NCI-H2227 (cell line): ENCODE results near the gene MFSD8.
"Not testable (repeated sequence)": the region's sequence is repeated elsewhere in the genome, so short reads cannot be mapped to it uniquely, and the experiment has no call there.

Source experiments
- DNase-seq: peaks from one replicate; lab custom pipeline; 2025; ENCODE audit not compliant: unreplicated experiment; lab: John Stamatoyannopoulos, UW

MFSD8 gene, protein sequence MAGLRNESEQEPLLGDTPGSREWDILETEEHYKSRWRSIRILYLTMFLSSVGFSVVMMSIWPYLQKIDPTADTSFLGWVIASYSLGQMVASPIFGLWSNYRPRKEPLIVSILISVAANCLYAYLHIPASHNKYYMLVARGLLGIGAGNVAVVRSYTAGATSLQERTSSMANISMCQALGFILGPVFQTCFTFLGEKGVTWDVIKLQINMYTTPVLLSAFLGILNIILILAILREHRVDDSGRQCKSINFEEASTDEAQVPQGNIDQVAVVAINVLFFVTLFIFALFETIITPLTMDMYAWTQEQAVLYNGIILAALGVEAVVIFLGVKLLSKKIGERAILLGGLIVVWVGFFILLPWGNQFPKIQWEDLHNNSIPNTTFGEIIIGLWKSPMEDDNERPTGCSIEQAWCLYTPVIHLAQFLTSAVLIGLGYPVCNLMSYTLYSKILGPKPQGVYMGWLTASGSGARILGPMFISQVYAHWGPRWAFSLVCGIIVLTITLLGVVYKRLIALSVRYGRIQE

DNA sequence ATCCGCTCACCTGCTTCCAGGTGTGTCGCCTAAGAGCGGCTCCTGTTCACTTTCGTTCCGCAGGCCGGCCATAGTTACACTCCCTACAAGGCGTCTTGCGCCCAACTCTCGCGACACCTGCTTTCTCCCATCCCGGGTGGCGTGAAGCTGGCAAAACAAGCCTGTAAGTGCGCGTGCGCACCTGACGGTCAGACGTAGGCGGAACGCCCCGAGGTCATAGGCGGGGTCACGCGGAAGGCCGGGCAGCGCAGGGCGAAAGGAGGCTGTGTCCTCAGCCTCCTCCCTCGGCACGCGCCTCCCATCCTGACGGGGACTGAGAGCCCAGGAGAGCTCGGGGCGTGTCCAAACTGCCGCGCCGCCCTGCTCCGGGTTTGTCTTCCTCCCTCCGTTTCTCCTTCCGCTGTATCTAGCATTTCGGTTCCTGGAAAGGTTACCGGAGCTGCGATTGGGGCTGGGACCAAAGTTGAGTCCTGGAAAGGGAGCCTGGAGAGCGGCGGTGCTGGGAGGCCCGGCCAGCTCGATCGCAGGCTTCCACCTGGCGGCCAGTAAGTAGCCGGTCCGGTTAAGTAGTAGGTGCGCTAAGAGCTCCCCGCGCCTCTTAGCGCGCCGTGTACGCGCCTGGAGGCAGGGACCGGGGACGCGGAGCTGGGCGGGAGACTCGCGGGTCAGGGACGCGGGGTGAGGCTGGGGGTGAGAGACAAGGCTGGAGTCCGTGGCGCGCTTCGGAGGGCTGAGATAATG lies at the start of gene MFSD8, which contains the start of gene ABHD18:
Gene MFSD8, minus strand, starts transcription at position 112 of the 741 bp plus-strand sequence. Its CDS starts 40 bp downstream, at position 72.
Gene ABHD18, plus strand, starts transcription at position 345 of the 741 bp plus-strand sequence. CDS start 17,550 bp downstream, outside the sequence.
- DNase-seq = peak; percentile 97

DNA sequence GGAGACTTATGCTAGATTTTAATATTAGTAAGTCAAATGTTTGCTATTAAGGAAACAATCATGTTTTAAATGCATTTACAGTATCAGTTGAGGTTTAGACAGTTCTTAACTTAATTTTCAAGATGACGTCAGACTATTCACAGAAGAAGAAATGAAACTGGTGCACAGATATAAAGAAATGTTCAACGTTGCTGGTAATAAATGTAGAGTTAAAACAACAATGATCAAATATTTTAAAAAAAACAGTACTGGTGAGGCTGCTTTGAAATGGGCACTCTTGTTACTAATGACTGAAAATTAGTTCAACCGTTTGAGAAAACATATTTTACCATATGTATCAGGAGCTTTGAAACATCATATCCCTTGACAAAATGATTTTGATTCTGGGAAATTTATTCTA lies 44.5 kb upstream of the MFSD8 start:
- DNase-seq = no peak

GRCh38 chr4:128006592-128006991 lies 41.6 kb upstream of the MFSD8 start:
- DNase-seq = no peak

GRCh38 chr4:127997534-127998388 lies 32.8 kb upstream of the MFSD8 start:
- no peak for DNase-seq

DNA sequence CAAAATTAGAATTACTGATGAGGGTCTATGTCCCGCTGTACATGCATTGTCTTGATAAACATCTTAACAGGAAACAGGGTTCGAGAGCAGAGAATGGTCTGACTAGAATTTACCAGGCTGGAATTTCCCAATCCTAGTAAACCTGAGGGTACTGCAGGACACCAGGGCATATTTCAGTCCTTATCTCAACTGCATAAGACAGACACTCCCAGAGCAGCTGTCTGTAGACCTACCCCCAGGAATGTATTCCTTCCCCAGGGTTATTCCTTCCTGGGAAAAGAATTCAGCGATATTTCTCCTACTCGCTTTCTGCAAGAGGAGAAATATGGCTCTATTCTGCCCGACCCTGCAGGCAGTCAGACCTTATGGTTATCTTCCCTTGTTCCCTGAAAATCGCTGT lies 31.5 kb upstream of the MFSD8 start:
- DNase-seq = not testable (repeated sequence)

DNA sequence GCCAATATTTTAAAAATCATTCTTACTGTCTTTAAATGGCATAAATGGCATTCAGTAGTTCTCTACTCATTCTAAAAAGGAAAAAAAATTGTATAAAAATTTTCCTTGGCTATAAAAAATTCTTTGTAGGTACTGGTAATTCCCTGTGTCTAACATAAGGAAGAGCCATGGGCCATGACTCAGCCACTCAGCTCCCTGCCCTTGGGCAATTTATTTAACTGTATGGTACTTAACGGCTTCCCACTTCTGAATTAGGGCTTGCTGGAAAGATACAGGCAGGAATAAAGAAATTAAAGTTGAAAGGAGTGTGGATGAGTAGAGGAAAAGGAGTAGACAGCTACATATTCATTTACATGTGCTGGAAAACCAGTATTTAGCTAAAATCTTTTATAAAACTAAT lies 30.8 kb upstream of the MFSD8 start:
- no peak for DNase-seq

DNA sequence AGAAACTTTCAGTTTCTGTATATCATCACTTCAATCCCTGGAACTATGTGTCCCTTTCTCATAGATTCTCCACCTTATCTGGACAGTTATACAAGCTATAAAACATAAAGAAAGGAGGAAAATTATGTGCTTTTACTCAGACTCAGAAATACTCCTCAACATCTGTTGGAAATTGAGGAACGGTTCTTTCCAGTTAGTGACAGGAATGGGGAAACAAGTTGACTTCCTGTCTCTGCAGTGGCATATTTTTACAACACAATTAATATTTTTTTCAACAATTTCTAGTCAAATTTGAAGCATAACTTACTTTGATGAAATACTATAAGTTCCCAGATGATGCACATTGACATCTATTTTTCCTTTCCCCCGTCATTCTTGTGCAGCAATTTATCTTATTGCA lies 28.2 kb upstream of the MFSD8 start:
- DNase-seq = no peak

GRCh38 chr4:127988638-127989037 lies 23.7 kb upstream of the MFSD8 start:
- DNase-seq = no peak

DNA sequence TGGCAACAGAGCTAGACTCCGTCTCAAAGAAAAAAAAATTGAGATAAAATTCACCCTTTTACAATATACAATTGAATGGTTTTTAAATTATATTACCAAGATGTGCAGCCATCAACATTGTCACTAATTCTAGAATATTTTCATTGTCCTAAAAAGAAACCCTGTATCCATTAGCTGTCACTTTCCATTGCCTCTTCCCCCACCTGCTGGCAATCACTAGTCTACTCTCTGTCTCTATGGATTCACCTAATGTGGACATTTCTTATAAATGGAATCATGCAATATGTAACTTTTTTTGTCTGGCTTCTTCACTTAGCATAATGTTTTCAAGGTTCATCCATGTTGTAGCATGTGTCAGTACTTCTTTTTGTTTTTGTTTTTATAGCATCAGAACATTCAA lies 21.0 kb upstream of the MFSD8 start:
- no peak for DNase-seq

GRCh38 chr4:127982445-127982844 lies 17.5 kb upstream of the MFSD8 start:
- DNase-seq = no peak

DNA sequence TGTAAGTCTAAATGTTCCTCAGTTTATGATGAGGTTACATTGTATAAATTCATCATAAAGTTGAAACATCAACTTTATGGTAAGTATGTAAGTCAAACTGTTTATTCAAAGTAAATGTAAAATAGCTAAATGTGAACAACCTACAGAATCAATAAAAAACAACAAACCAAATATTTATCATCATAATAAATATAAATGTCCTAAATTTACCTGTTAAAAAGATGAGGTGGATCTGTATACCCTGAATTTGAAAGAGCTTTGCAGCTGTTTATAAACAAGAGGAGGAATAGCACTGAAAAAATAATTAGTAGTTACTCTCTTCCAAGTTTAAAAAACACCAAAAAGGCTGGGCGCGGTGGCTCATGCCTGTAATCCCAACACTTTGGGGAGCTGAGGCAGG lies 14.0 kb upstream of the MFSD8 start:
- DNase-seq = no peak

- no peak for DNase-seq
These were observed 10.3 kb upstream of the MFSD8 start for GRCh38 chr4:127975121-127975770.

DNA sequence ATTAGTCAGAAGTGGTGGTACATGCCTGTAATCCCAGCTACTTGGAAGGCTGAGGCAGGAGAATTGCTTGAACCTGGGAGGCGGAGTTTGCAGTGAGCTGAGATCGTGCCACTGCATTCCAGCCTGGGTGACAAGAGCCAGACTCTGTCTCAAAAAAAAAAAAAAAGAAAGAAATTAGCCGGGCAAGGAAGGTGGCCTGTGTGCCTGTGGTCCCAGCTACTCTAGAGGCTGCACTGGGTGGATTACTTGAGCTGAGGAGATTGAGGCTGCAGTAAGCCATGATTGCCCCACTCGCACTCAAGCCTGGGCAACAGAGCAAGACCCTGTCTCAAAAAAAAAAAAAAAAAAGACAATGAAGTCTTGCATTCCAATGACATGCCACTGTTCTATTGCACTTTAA lies 6.0 kb upstream of the MFSD8 start:
- DNase-seq = not testable (repeated sequence)

- no peak for DNase-seq
These were observed 3.6 kb upstream of the MFSD8 start for GRCh38 chr4:127968586-127968985.

GRCh38 chr4:127967141-127967775 lies 2.3 kb upstream of the MFSD8 start:
- DNase-seq = no peak

GRCh38 chr4:127965803-127966175 lies 816 bp upstream of the MFSD8 start:
- DNase-seq = peak; percentile 63

DNA sequence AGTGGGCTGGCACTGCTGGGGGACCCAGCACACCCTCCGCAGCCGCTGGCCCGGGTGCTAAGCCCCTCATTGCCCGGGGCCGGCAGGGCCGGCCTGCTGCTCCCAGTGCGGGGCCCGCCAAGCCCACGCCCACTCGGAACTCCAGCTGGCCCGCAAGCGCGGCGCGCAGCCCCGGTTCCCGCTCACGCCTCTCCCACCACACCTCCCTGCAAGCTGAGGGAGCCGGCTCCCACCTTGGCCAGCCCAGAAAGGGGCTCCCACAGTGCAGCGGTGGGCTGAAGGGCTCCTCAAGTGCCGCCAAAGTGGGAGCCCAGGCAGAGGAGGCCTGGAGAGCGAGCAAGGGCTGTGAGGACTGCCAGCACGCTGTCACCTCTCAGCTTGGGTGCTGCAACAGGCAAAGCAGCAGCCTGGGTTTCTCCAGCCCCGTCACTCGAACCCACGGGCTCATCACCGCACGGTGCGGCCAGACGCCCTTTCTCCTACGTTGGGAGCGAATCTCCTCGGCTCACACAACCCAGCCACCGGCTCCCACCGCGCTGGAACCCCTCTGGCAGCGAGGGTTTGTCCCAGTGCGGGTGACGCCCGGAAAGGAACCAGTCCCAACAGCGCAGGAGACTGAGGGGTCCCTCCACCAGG lies 429 bp downstream of the MFSD8 start:
- peak; percentile 54 for DNase-seq

DNA sequence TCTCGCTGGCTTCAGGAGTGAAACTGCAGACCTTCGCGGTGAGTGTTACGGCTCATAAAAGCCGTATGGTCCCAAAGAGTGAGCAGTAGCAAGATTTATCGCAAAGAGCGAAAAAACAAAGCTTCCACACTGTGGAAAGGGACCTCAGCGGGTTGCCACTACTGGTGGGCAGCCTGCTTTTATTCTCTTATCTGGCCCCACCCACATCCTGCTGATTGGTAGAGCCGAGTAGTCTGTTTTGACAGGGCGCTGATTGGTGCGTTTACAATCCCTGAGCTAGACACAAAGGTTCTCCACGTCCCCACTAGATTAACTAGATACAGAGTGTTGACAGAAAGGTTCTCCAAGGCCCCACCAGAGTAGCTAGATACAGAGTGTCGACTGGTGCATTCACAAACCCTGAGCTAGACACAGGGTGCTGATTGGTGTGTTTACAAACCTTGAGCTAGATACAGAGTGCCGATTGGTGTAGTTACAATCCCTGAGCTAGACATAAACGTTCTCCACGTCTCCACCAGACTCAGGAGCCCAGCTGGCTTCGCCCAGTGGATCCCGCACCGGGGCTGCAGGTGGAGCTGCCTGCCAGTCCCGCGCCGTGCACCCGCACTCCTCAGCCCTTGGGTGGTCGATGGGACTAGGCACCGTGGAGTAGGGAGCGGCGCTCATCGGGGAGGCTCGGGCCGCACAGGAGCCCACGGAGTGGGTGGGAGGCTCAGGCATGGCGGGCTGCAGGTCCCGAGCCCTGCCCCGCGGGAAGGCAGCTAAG lies 1.2 kb downstream of the MFSD8 start:
- DNase-seq = not testable (repeated sequence)

- no peak for DNase-seq
These were observed 5.2 kb downstream of the MFSD8 start for GRCh38 chr4:127959794-127960193.
